Activated B cell treated with CpG ODN at 0.5 μM for 24 hours (primary cell): ENCODE measurements around the gene CD2AP. TPM values are rescaled to one million over a fixed set of nuclear protein-coding genes. Genes with fewer than 3 reads are reported as not detected.

Source experiments
- ATAC-seq: fragments of 200-7000 bp; cut with Tn5 transposase; one replicate; pipeline ENCODE4 v1.10.0; 2021; ENCODE audit warnings: low read depth, mild to moderate bottlenecking, moderate library complexity
- CTCF ChIA-PET: fragments of 350-600 bp; sonication (Branson Sonifier 250); formaldehyde crosslinking; loops from one replicate; lab custom pipeline; 2021; ENCODE audit warnings: antibody characterized with exemption; lab: Charles Lee
- POLR2A ChIA-PET: fragments of 350-600 bp; sonication (Branson Sonifier 250); formaldehyde crosslinking; loops from one replicate; lab custom pipeline; 2021; ENCODE audit warnings: antibody characterized with exemption; lab: Charles Lee
- DNase-seq: peaks from one replicate; pipeline ENCODE4 v3.0.0; 2022
- H3K27ac Mint-ChIP-seq: one replicate; pipeline ENCODE4 v1.8.0; 2020; ENCODE audit warnings: mixed read lengths
- H3K27me3 Mint-ChIP-seq: one replicate; pipeline ENCODE4 v1.8.0; 2021; ENCODE audit warnings: mixed read lengths
- H3K36me3 Mint-ChIP-seq: one replicate; pipeline ENCODE4 v1.8.0; 2021; ENCODE audit warnings: low read depth, mixed read lengths
- H3K4me1 Mint-ChIP-seq: one replicate; pipeline ENCODE4 v1.8.0; 2021; ENCODE audit warnings: mixed read lengths
- H3K4me3 Mint-ChIP-seq: one replicate; pipeline ENCODE4 v1.8.0; 2020; ENCODE audit warnings: mild to moderate bottlenecking, mixed read lengths
- H3K9me3 Mint-ChIP-seq: one replicate; pipeline ENCODE4 v1.8.0; 2020; ENCODE audit warnings: mixed read lengths
- CTCF ChIP-seq: fragments of 200-600 bp; IDR thresholded peaks from one replicate; pipeline ENCODE4 v1.8.0; 2022; ENCODE audit warnings: antibody characterized with exemption, mild to moderate bottlenecking
- intact Hi-C: fragments of 100-400 bp; cut with micrococcal nuclease; formaldehyde crosslinking; loops from one replicate; pipeline ENCODE4 v1.15.1; 2024
- total RNA-seq: library from RNA; stranded (reverse); gene quantifications from 2 replicates; pipeline ENCODE4 v1.2.3, GENCODE V29; 2022

Gene CD2AP
- total RNA-seq, 1 donor from 2014 or later: 34.1 TPM

GRCh38 chr6:47529734-47530133 lies 52.1 kb downstream of the CD2AP start:
- CTCF ChIA-PET: no interaction called here

GRCh38 chr6:47532981-47533585 lies 55.5 kb downstream of the CD2AP start:
- CTCF ChIA-PET: no interaction called here
- H3K4me3 Mint-ChIP-seq: no peak overlapping the region
- intact Hi-C loops: no loop called here
- no peak overlapping the region for H3K27ac Mint-ChIP-seq
- no peaks in the 10 kb centered on the region for H3K27me3 Mint-ChIP-seq
- no peaks in the 10 kb centered on the region for H3K9me3 Mint-ChIP-seq
- peaks cover 39% of the 10 kb centered on the region for H3K36me3 Mint-ChIP-seq
- no peak for TF ChIP-seq CTCF
- POLR2A ChIA-PET: no interaction called here
- DNase-seq: no peak
- no peak for ATAC-seq
- peaks cover 2% of the 10 kb centered on the region for H3K4me1 Mint-ChIP-seq

More at GRCh38 chr6:47529734-47530133, 52.1 kb downstream of the CD2AP start:
- no peaks in the 10 kb centered on the region for H3K9me3 Mint-ChIP-seq
- TF ChIP-seq CTCF: no peak
- H3K36me3 Mint-ChIP-seq: peaks cover 24% of the 10 kb centered on the region
- ATAC-seq (no peak), DNase-seq (no peak)
- no peaks in the 10 kb centered on the region for H3K27me3 Mint-ChIP-seq
- no peak overlapping the region for H3K27ac Mint-ChIP-seq
- intact Hi-C loops: no loop called here
- POLR2A ChIA-PET: no interaction called here
- peaks cover 19% of the 10 kb centered on the region for H3K4me1 Mint-ChIP-seq
- H3K4me3 Mint-ChIP-seq: no peak overlapping the region

GRCh38 chr6:47534063-47534462 lies 56.5 kb downstream of the CD2AP start:
- Mint-ChIP-seq H3K27me3 (no peaks in the 10 kb centered on the region), H3K4me3 (no peak overlapping the region), H3K36me3 (peaks cover 42% of the 10 kb centered on the region), H3K27ac (no peak overlapping the region), H3K9me3 (no peaks in the 10 kb centered on the region), H3K4me1 (no peaks in the 10 kb centered on the region)
- ChIA-PET CTCF (no interaction called here), POLR2A (no interaction called here)
- TF ChIP-seq CTCF: no peak
- intact Hi-C loops: no loop called here
- no peak for ATAC-seq
- DNase-seq: no peak

GRCh38 chr6:47535316-47536225 lies 58.0 kb downstream of the CD2AP start:
- Mint-ChIP-seq H3K4me1 (no peaks in the 10 kb centered on the region), H3K4me3 (no peak overlapping the region)
- CTCF ChIA-PET: no interaction called here

More at GRCh38 chr6:47535316-47536225, 58.0 kb downstream of the CD2AP start:
- no peak overlapping the region for H3K27ac Mint-ChIP-seq
- no peaks in the 10 kb centered on the region for H3K27me3 Mint-ChIP-seq
- POLR2A ChIA-PET: no interaction called here
- ATAC-seq (no peak), DNase-seq (no peak)
- no peaks in the 10 kb centered on the region for H3K9me3 Mint-ChIP-seq
- TF ChIP-seq CTCF: no peak
- intact Hi-C loops: no loop called here
- H3K36me3 Mint-ChIP-seq: peaks cover 46% of the 10 kb centered on the region
